Right ventricle myocardium inferior (tissue), 1 donor: ENCODE data around the gene KRT28. TPM values are rescaled to one million over a fixed set of nuclear protein-coding genes. Genes with fewer than 3 reads are reported as not detected.
"Not testable (repeated sequence)": the region's sequence is repeated elsewhere in the genome, so short reads cannot be mapped to it uniquely, and the experiment has no call there.

ENCODE experiments used
- ATAC-seq: fragments of 200-7000 bp; cut with Tn5 transposase; one replicate; pipeline ENCODE4 v1.9.1; 2020; ENCODE audit warnings: mild to moderate bottlenecking, moderate library complexity
- DNase-seq: peaks from one replicate; pipeline ENCODE4 v3.0.0; 2021; ENCODE audit errors: missing footprints
- intact Hi-C: fragments of 100-400 bp; cut with DNase I; formaldehyde crosslinking; loops from one replicate; pipeline ENCODE4 v1.11.0; 2022
- total RNA-seq: library from RNA; stranded (reverse); fragmentation: NEBNext Ultra II Directional; extraction: Animal tissue kit (Norgen Biotek cat#: 25700); gene quantifications from one replicate; pipeline ENCODE4 v1.2.1, GENCODE V29; 2021
- donor health status: DM: no; HTN: yes; CAD: no; lungs with severe emphysema.

KRT28 gene
- total RNA-seq, 1 donor from 2014 or later: not detected

- DNase-seq (no peak), ATAC-seq (no peak)
- intact Hi-C loops: loop anchor here (5.0 kb wide), 1 partner anchor 172 kb away; no protein-coding TSS in a partner anchor
Measured at GRCh38 chr17:40794466-40794865, 5.3 kb downstream of the KRT28 start.

DNA sequence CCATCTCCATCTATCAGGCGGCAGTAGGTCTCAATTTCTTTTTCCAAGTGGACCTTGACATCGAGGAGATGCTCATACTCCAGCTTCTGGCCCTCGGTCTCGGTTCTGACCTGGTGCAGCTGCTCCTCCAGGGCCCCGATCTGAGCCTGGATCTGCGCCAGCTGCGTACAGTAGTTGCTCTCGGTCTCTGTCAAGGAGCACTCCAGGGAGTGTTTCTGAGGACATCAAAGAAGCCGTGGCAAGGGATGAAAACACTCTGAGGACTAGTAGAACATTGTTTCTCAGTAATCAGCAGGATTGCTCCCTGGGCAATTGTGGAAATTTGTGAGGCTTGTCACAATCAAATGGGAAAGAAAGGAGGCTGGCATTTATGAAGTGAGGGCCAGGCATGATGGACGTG, 5.9 kb downstream of the KRT28 start:
- no peak for ATAC-seq
- no peak for DNase-seq
- intact Hi-C loops: loop anchor here (5.0 kb wide), 1 partner anchor 172 kb away; no protein-coding TSS in a partner anchor

- DNase-seq (no peak), ATAC-seq (peak; percentile 73)
- intact Hi-C loops: loop anchor here (5.0 kb wide), 1 partner anchor 170 kb away; no protein-coding TSS in a partner anchor
Measured at GRCh38 chr17:40791787-40792436, 7.8 kb downstream of the KRT28 start.

DNA sequence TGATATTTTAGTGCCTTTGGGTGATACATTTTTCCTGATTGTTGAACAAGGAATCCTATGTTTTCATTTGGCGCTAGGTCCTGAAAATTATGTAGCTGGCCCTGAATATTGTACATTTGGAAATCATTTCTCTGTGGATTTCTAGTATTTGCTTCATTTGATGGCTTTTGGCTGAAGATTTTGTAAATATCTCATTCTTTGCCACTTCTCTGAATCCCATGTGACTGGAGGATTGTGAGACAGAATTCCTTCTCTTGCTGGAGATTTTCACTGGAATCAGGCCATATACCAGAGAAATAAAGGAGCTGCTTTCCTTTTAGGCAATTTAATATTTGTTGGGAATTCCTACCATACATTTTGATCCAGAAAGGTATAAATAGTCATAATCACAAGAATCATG, 8.6 kb downstream of the KRT28 start:
- intact Hi-C loops: loop anchor here (5.0 kb wide), 1 partner anchor 169 kb away; no protein-coding TSS in a partner anchor
- DNase-seq (no peak), ATAC-seq (peak; percentile 62)

- ATAC-seq: no peak
- intact Hi-C loops: no loop called here
Measured at GRCh38 chr17:40782450-40782849, 17.3 kb downstream of the KRT28 start, which contains the start of gene KRT27. TSS of gene KRT27 (minus strand) at chr17:40782550. CDS start at chr17:40782493, 57 bp downstream.

GRCh38 chr17:40779181-40779909, 20.4 kb downstream of the KRT28 start:
- no peak for ATAC-seq
- no peak for DNase-seq
- intact Hi-C loops: no loop called here

More at GRCh38 chr17:40782450-40782849, 17.3 kb downstream of the KRT28 start, which contains the start of gene KRT27:
- DNase-seq: no peak

DNA sequence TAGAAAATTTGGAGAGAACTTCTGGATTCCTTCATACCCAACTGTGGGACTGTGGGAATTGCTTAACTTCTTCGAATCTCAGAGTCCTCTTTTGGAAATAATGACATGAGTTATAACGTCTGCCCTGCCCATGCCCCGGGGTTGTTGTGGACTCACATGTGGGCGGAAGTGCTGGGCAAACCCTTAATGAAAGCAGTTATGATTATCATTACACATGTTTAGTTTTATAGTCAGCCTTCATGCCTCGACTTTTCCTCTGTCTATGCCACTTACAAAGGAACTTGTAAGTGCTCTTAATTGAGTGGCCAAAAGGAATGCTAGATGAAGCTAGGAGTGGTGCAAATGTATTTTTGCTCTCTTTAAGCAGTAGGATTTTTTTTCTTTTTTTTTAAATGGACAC, 21.3 kb downstream of the KRT28 start:
- ATAC-seq (no peak), DNase-seq (no peak)
- intact Hi-C loops: no loop called here

DNA sequence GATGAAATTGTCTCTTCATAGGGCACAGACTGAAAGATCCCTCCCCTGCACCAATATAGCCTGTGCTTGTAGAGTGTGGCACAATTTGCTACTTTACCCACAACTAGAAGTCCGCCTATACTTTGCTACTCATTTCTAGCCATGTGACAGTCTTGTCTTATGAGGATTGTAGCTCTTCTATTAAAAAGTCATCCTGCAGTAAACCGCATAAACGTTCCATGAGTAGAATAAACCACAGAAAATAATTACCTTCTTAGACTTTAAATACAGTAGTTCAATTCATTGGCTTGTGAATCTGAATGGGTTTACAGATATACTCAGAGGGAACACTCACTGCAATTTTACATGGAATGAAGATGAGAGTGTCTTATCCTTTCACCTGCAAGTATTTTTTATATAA, 21.8 kb downstream of the KRT28 start:
- DNase-seq (no peak), ATAC-seq (no peak)
- intact Hi-C loops: no loop called here

GRCh38 chr17:40777459-40777858, 22.3 kb downstream of the KRT28 start:
- DNase-seq: no peak
- intact Hi-C loops: no loop called here

DNA sequence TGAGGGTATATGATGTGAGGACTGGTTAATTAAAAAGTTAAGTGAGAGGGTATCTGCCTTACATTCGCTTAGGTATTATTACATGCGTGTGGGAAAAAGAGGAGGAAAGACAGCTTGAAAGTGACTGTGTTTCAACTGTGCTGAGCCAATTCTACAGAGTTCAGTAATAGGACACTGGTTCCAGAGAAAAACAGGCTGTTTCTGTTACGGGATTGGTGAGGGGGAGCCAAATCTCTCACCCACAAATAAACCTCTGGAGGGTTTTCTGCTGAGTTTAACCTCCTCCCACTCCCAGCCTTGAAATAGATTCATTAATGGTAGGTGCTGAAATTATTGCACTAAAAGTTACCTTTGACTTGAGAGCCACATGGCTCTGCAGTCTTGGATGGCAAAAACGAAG, 23.8 kb downstream of the KRT28 start:
- ATAC-seq: peak; percentile 86
- intact Hi-C loops: no loop called here
- no peak for DNase-seq

More at GRCh38 chr17:40777459-40777858, 22.3 kb downstream of the KRT28 start:
- no peak for ATAC-seq

- intact Hi-C loops: no loop called here
- no peak for ATAC-seq
Measured at GRCh38 chr17:40772101-40772500, 27.7 kb downstream of the KRT28 start, which contains the start of gene KRT26. TSS of gene KRT26 (minus strand) at chr17:40772201. CDS start at chr17:40772113, 88 bp downstream.

DNA sequence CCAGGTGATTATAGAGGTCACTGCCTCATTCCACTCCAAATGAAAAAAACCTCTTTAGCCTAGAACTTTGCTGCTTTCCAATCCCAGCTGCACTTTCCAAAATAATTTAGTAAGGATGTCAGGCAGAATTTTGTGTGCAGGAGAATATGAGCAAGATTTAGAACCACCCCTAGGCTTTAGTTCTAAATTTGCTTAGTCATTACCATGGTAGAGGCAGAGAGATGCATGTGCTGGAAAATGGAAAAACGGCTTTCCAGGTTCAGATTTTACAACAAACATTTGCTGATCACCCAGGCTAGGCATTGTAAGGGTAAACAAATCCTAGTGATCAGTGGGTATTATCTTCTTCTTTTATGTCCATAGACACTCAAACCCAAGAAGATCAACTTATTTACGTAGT, 34.1 kb downstream of the KRT28 start:
- ATAC-seq: no peak
- no peak for DNase-seq
- intact Hi-C loops: no loop called here

More at GRCh38 chr17:40772101-40772500, 27.7 kb downstream of the KRT28 start, which contains the start of gene KRT26:
- DNase-seq: no peak

DNA sequence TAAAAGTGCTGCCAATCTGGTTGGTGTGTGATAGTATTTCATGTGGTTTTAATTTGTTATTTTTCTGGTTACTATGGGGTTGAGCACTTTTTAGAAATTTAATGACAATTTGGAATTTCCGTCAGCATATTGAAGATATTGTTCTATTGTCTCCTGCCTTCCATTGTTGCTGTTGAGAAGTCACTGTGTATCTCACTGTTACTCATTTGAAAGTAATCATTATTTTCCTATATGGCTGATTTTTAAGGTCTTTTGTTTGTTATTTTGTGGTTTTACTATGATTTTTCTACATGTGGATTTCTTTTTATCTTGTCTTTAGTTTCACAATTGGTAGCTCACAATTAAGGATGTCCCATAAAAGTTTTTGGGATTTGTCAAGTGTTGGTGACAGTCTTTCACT, 36.0 kb downstream of the KRT28 start:
- no peak for ATAC-seq
- no peak for DNase-seq
- intact Hi-C loops: no loop called here

DNA sequence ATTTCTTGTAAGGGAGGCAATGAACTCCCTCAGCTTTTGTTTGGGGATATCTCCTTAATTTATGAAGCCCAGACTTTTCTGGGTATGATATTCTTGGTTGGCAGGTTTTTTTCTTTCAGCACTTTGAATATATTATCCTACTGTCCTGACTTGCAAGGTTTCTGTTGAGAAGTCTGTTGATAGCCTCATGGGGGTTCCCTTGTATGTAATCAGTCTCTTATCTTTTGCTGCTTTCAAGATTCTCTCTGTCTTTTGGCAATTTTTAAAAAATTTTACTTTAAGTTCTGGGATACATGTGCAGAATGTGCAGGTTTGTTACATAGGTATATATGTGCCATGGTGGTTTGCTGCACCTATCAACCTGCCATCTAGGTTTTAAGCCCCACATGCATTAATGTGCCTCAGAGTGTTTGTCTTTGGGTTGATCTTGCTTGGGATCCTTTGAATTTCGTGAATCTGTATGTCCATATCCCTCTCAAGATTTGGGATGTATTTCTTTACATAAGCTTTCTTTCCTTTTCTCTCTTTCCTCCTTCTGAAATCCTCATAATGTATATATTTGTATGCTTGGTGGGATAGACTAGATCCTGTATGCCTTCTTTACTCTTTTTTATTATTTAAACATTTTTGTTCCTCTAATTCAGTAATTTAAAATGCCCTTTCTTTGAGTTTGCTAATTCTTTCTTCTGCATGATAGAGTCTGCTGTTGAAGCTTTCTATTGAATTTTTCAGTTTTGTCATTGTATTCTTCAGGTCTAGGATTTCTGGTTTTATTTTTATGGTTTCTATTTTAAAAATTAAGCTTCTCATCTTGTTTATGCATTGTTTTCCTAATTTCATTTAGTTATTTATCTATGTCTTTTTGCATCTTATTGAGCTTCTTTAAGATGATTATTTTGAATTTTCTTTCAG, 39.4 kb downstream of the KRT28 start:
- ATAC-seq: no peak
- intact Hi-C loops: no loop called here

DNA sequence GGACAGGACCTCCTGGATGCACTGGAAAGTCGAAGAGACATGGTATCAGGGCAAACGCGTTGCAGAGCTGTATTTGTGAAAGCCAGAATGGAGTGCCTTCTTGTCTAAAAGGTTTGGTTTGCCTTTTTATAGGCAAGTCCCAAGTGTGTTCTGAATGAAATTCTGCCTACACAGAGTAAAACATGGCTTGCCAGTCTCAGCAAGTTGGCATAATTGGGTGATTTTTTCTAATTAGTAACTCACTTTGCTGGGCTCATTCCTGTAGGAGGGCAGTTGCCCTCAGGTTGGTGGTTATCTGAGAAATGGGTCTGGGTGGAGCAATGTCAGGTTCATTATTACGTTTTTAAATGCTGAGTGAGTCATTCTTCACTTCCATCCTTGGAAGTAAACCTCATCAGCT, 44.5 kb downstream of the KRT28 start, which contains the start of gene KRT25:
KRT25 (minus strand) TSS at position 101 of the 400 bp plus-strand sequence; CDS start at position 41, 60 bp downstream.
- intact Hi-C loops: no loop called here
- DNase-seq (no peak), ATAC-seq (no peak)

More for the DNA sequence above, 39.4 kb downstream of the KRT28 start:
- no peak for DNase-seq

- intact Hi-C loops: no loop called here
- ATAC-seq (no peak), DNase-seq (no peak)
Measured at GRCh38 chr17:40753804-40754203, 46.0 kb downstream of the KRT28 start.

DNA sequence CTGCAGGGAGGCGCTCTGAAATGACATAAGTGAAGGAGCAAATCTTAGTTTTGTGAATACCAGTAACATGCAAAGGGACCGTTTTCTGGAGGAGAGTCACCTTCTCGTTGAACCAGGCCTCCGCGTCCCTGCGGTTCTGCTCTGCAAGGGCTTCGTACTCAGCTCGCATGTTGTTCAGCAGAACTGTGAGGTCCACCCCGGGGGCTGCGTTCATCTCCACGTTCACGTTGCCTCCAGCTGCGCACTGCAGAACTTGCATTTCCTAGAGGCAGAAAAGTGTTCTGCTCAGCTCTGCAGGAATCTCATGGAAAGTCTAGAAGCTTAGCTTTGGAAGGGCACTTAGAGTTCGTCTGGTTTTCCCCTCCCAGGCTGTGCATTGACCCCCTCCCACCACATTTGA, 48.7 kb downstream of the KRT28 start:
- ATAC-seq (no peak), DNase-seq (no peak)
- intact Hi-C loops: no loop called here

- ATAC-seq: no peak
- DNase-seq: no peak
- intact Hi-C loops: no loop called here
Measured at GRCh38 chr17:40750391-40750790, 49.4 kb downstream of the KRT28 start.

DNA sequence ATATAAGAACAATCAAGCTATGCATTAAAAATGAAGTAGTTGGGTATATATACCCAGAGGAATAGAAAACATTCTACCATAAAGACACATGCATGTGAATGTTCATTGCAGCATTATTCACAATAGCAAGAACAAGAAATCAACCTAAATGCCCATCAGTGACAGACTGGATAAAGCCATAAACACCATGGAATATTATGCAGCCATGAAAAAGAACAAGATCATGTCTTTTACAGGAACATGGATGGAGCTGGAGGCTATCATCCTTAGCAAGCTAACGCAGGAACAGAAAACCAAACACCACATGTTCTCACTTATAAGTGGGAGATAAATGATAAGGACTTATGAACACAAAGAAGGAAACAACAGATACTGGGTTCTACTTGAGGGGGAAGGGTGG, 51.1 kb downstream of the KRT28 start:
- DNase-seq, ATAC-seq, intact Hi-C loops: not testable (repeated sequence)
